ENCODE data around the gene UBXN1. TPM values are rescaled to one million over a fixed set of nuclear protein-coding genes. Genes with fewer than 3 reads are reported as not detected.

UBXN1 gene
- total and polyA plus RNA-seq, 2 experiments from 2014 or later, result 73.0 to 73.2 TPM

DNA sequence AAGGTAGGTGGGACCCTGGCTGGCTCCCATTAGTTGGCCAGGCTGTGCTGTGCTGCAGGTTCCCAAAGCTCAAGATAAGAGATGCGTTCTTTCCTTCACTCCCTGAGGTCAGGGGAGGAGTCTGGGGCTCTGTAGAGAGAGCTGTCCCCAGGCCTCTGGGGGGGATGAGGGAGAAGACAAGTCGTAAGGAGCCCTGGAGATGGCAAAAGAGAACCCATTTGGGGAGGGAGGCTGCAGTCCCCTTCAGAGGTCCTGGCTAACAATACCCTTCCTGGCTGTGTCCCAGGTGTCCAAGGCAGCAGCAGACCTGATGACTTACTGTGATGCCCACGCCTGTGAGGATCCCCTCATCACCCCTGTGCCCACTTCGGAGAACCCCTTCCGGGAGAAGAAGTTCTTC is 29.5 kb upstream of the UBXN1 start:
- H3K9me3 ChIP-seq (ENCODE audit: low read depth), result no peaks in the 10 kb centered on the region
- peaks cover 50% of the 10 kb centered on the region for H3K4me1 ChIP-seq (ENCODE audit: insufficient read depth)
- no peaks in the 10 kb centered on the region for H3K36me3 ChIP-seq (replicated peaks; ENCODE audit: insufficient read depth, low read depth)
- H4K20me1 ChIP-seq (ENCODE audit: insufficient read depth, poor library complexity, severe bottlenecking), result no peaks in the 10 kb centered on the region
- peak overlapping the region; percentile 34 for H3K4me3 ChIP-seq
- peak overlapping the region; percentile 67 for H2AFZ ChIP-seq
- DNase-seq (ENCODE audit: low spot score), result no peak
- H3K4me2 ChIP-seq, result peak overlapping the region; percentile 83
- WGBS (ENCODE audit: low lambda C conversion rate, missing lambda C conversion rate), result 68% methylated on average over 5 of the region's 5 CpGs
- no peaks in the 10 kb centered on the region for H3K27me3 ChIP-seq
- peak overlapping the region; percentile 96 for H3K27ac ChIP-seq
- H3K9me2 ChIP-seq (replicated peaks; ENCODE audit: insufficient read depth), result no peaks in the 10 kb centered on the region
- TF ChIP-seq EZH2phosphoT487 (IDR thresholded peaks at IDR 0.05; ENCODE audit: low read depth, severe bottlenecking, unreplicated experiment), result no peak
- TF ChIP-seq, protein P1, sequence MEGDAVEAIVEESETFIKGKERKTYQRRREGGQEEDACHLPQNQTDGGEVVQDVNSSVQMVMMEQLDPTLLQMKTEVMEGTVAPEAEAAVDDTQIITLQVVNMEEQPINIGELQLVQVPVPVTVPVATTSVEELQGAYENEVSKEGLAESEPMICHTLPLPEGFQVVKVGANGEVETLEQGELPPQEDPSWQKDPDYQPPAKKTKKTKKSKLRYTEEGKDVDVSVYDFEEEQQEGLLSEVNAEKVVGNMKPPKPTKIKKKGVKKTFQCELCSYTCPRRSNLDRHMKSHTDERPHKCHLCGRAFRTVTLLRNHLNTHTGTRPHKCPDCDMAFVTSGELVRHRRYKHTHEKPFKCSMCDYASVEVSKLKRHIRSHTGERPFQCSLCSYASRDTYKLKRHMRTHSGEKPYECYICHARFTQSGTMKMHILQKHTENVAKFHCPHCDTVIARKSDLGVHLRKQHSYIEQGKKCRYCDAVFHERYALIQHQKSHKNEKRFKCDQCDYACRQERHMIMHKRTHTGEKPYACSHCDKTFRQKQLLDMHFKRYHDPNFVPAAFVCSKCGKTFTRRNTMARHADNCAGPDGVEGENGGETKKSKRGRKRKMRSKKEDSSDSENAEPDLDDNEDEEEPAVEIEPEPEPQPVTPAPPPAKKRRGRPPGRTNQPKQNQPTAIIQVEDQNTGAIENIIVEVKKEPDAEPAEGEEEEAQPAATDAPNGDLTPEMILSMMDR (IDR thresholded peaks at IDR 0.05; ENCODE audit: poor library complexity), result no peak
- TF ChIP-seq EZH2 (IDR thresholded peaks at IDR 0.05; ENCODE audit: borderline replicate concordance), result no peak
- H3K79me2 ChIP-seq, result peaks cover 25% of the 10 kb centered on the region

DNA sequence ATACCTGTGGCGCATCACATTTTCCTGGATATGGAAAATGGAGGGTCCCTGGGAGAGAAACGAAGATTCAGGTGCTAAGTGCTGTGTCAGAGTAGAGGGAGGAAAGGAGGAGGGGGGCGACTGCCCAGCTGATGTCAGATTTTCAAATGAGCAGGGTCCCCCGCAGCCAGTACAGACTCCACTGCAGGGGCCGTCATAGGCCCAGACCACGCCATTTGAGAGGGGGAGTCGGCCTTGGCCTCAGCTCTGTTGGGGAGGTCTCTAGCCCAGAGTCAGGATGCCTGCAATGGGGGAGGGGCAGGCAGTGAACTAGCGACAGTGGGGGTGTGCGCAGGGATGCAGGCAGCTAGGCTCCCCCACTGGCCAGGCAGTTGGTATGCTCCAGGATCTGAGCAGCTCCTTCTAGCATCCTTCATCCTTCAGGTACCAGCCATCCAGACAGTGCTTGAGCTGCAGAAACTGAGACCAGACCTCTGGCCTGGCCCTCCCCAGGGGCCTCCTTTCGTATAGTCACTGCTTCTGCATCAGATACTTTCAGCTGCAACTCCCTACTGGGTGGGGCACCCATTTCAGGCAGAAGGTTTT is 28.5 kb upstream of the UBXN1 start, which contains the start of the genes BSCL2 and GNG3:
BSCL2 (minus strand) TSS at position 148 of the 585 bp plus-strand sequence. CDS start 229 bp downstream, outside the sequence.
GNG3 (plus strand) TSS at position 400 of the 585 bp plus-strand sequence. CDS start 620 bp downstream, outside the sequence.
- Histone ChIP-seq H3K4me2 (peak within 1 kb of the TSS; percentile 85), H3K9me2 (replicated peaks; ENCODE audit: insufficient read depth) (no peaks in the 10 kb centered on the region), H3K4me1 (ENCODE audit: insufficient read depth) (peaks cover 42% of the 10 kb centered on the region), H2AFZ (peak within 1 kb of the TSS; percentile 19), H3K27me3 (no peaks in the 10 kb centered on the region), H3K4me3 (peak within 1 kb of the TSS; percentile 12), H3K9me3 (ENCODE audit: low read depth) (no peaks in the 10 kb centered on the region), H4K20me1 (ENCODE audit: insufficient read depth, poor library complexity, severe bottlenecking) (no peaks in the 10 kb centered on the region), H3K36me3 (replicated peaks; ENCODE audit: insufficient read depth, low read depth) (no peaks in the 10 kb centered on the region), H3K27ac (peak within 1 kb of the TSS; percentile 96), H3K79me2 (peaks cover 25% of the 10 kb centered on the region)
- 60% methylated on average over 10 of the region's 10 CpGs for WGBS (ENCODE audit: low lambda C conversion rate, missing lambda C conversion rate)
- TF ChIP-seq EZH2phosphoT487 (IDR thresholded peaks at IDR 0.05; ENCODE audit: low read depth, severe bottlenecking, unreplicated experiment), result no peak
- TF ChIP-seq EZH2 (IDR thresholded peaks at IDR 0.05; ENCODE audit: borderline replicate concordance), result no peak
- TF ChIP-seq, protein P1 (IDR thresholded peaks at IDR 0.05; ENCODE audit: poor library complexity), result no peak
- peak; percentile 31 for DNase-seq (ENCODE audit: low spot score)

DNA sequence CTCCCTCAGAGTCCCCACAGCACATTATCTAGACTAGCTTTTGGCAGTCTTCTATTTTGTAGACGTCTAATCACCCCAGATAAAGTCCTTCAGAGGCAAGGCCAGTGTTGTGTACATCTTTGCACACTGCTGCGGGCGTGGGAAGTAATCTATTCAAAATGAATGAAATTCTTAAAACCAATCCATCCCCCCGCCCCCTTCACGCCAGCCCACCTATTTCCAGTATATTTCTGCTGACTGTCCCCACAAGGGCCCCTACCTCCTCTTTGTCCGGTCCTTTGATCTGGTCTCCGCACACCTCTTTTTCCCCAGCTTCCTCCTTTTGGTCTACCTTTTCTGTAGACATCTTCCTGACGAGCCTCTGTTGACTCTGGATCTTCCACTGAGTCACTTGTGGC is 28.0 kb upstream of the UBXN1 start:
- Histone ChIP-seq H3K27me3 (no peaks in the 10 kb centered on the region), H3K79me2 (peaks cover 25% of the 10 kb centered on the region), H3K27ac (peak overlapping the region; percentile 65), H3K9me3 (ENCODE audit: low read depth) (no peaks in the 10 kb centered on the region), H3K4me1 (ENCODE audit: insufficient read depth) (peaks cover 37% of the 10 kb centered on the region), H3K4me3 (peak overlapping the region; percentile 12), H3K9me2 (replicated peaks; ENCODE audit: insufficient read depth) (no peaks in the 10 kb centered on the region), H4K20me1 (ENCODE audit: insufficient read depth, poor library complexity, severe bottlenecking) (no peaks in the 10 kb centered on the region), H3K36me3 (replicated peaks; ENCODE audit: insufficient read depth, low read depth) (no peaks in the 10 kb centered on the region), H3K4me2 (peak overlapping the region; percentile 85), H2AFZ (no peak overlapping the region)
- 55% methylated on average over 8 of the region's 8 CpGs for WGBS (ENCODE audit: low lambda C conversion rate, missing lambda C conversion rate)
- DNase-seq (ENCODE audit: low spot score), result no peak
- TF ChIP-seq EZH2 (IDR thresholded peaks at IDR 0.05; ENCODE audit: borderline replicate concordance) (no peak), EZH2phosphoT487 (IDR thresholded peaks at IDR 0.05; ENCODE audit: low read depth, severe bottlenecking, unreplicated experiment) (no peak)
- TF ChIP-seq, protein P1 (IDR thresholded peaks at IDR 0.05; ENCODE audit: poor library complexity), result no peak
